ENCODE data around the gene LCAT. TPM values are rescaled to one million over a fixed set of nuclear protein-coding genes. Genes with fewer than 3 reads are reported as not detected.
A peak's percentile ranks its signal among the peaks of the same experiment; 100 is the strongest.

Gene LCAT
- total RNA-seq, 4 donors from 2014 or later = 13.9 to 43.1 (median 22.0) TPM

- intact Hi-C loops (cut with DNase I) = no loop called here
- Histone ChIP-seq H3K4me1 (peaks cover 20 to 44% (median 40%) of the 10 kb centered on the region in 4 donors), H3K36me3 (peaks cover 63 to 100% (median 96%) of the 10 kb centered on the region in 4 donors), H3K27me3 (no peaks in the 10 kb centered on the region), H3K27ac (replicated peaks in 1 of 4) (peak overlapping the region in 1 of 4 donors; percentile 26), H3K9me3 (no peaks in the 10 kb centered on the region), H3K4me3 (no peak overlapping the region)
- no peak for DNase-seq (ENCODE audit: extremely low spot score)
- 89% methylated on average over 8 of the region's 8 CpGs for WGBS
- TF ChIP-seq CTCF (IDR thresholded peaks at IDR 0.05) (no peak), EP300 (IDR thresholded peaks at IDR 0.05) (no peak), POLR2A (IDR thresholded peaks at IDR 0.05; ENCODE audit: low read depth) (no peak), POLR2AphosphoS5 (IDR thresholded peaks at IDR 0.05) (no peak)
Measured at GRCh38 chr16:67953641-67954375, 9.9 kb upstream of the LCAT start.

- intact Hi-C loops (cut with DNase I) = no loop called here
- Histone ChIP-seq H3K27ac (replicated peaks in 1 of 4) (peak overlapping the region; percentile 44 to 64 (median 46)), H3K27me3 (no peaks in the 10 kb centered on the region), H3K36me3 (peaks cover 79 to 100% (median 99%) of the 10 kb centered on the region in 4 donors), H3K4me1 (peaks cover 13 to 50% (median 40%) of the 10 kb centered on the region in 4 donors), H3K9me3 (no peaks in the 10 kb centered on the region), H3K4me3 (no peak overlapping the region)
- no peak for DNase-seq (ENCODE audit: extremely low spot score)
- no peak for TF ChIP-seq CTCF (IDR thresholded peaks at IDR 0.05)
- TF ChIP-seq POLR2A (IDR thresholded peaks at IDR 0.05; ENCODE audit: low read depth) = no peak
- peak; percentile 14 to 21 for TF ChIP-seq POLR2AphosphoS5 (IDR thresholded peaks at IDR 0.05)
- TF ChIP-seq EP300 (IDR thresholded peaks at IDR 0.05) = no peak
- 60% methylated on average over 2 of the region's 12 CpGs for WGBS
Measured at GRCh38 chr16:67951485-67951884, 7.6 kb upstream of the LCAT start.

- H3K27ac ChIP-seq (replicated peaks in 1 of 4) = peak overlapping the region in 1 of 4 donors; percentile 18
- TF ChIP-seq EP300 (IDR thresholded peaks at IDR 0.05) (no peak), POLR2AphosphoS5 (IDR thresholded peaks at IDR 0.05) (no peak), CTCF (IDR thresholded peaks at IDR 0.05) (no peak), POLR2A (IDR thresholded peaks at IDR 0.05; ENCODE audit: low read depth) (no peak)
- intact Hi-C loops (cut with DNase I) = no loop called here
- DNase-seq (ENCODE audit: extremely low spot score) = no peak
- no peak overlapping the region for H3K4me3 ChIP-seq
- no peaks in the 10 kb centered on the region for H3K9me3 ChIP-seq
- H3K36me3 ChIP-seq = peaks cover 90 to 100% (median 100%) of the 10 kb centered on the region in 4 donors
- no peaks in the 10 kb centered on the region for H3K27me3 ChIP-seq
- peaks cover 19 to 61% (median 49%) of the 10 kb centered on the region in 4 donors for H3K4me1 ChIP-seq
- 91% methylated on average over 8 of the region's 16 CpGs for WGBS
Measured at GRCh38 chr16:67950335-67950843, 6.5 kb upstream of the LCAT start.

- H3K36me3 ChIP-seq = peaks cover 92 to 100% (median 100%) of the 10 kb centered on the region in 4 donors
- no peak overlapping the region for H3K4me3 ChIP-seq
- 87% methylated on average over 11 of the region's 11 CpGs for WGBS
- H3K27ac ChIP-seq (replicated peaks in 1 of 4) = no peak overlapping the region
- no peaks in the 10 kb centered on the region for H3K27me3 ChIP-seq
- intact Hi-C loops (cut with DNase I) = no loop called here
- TF ChIP-seq POLR2A (IDR thresholded peaks at IDR 0.05; ENCODE audit: low read depth) (no peak), EP300 (IDR thresholded peaks at IDR 0.05) (no peak), CTCF (IDR thresholded peaks at IDR 0.05) (no peak), POLR2AphosphoS5 (IDR thresholded peaks at IDR 0.05) (no peak)
- H3K4me1 ChIP-seq = peaks cover 26 to 63% (median 54%) of the 10 kb centered on the region in 4 donors
- DNase-seq (ENCODE audit: extremely low spot score) = no peak
- no peaks in the 10 kb centered on the region for H3K9me3 ChIP-seq
Measured at GRCh38 chr16:67949645-67950044, 5.7 kb upstream of the LCAT start.

All from esophagus muscularis mucosa (tissue), 4 donors.